Measurements from ENCODE around the gene SNX9. TPM values are rescaled to one million over a fixed set of nuclear protein-coding genes. Genes with fewer than 3 reads are reported as not detected.

SNX9 gene
- total RNA-seq: 10 to 100 TPM; 63.4 to 64.4 TPM

- peaks cover 50% of the 10 kb centered on the region for H3K4me1 Mint-ChIP-seq
- no peaks in the 10 kb centered on the region for H3K27me3 Mint-ChIP-seq
- H3K27ac Mint-ChIP-seq: peak within 1 kb of the TSS; percentile 95
- DNase-seq: peak; percentile 83
- H3K36me3 Mint-ChIP-seq: peaks cover 26% of the 10 kb centered on the region
- peaks cover 6% of the 10 kb centered on the region for H3K9me3 Mint-ChIP-seq
- H3K4me3 Mint-ChIP-seq: peak within 1 kb of the TSS; percentile 92
These were observed at the start of gene SNX9 for GRCh38 chr6:157823001-157823527. Gene SNX9, plus strand, starts transcription at chr6:157823246. Its CDS starts 189 bp downstream, at chr6:157823435.

DNA sequence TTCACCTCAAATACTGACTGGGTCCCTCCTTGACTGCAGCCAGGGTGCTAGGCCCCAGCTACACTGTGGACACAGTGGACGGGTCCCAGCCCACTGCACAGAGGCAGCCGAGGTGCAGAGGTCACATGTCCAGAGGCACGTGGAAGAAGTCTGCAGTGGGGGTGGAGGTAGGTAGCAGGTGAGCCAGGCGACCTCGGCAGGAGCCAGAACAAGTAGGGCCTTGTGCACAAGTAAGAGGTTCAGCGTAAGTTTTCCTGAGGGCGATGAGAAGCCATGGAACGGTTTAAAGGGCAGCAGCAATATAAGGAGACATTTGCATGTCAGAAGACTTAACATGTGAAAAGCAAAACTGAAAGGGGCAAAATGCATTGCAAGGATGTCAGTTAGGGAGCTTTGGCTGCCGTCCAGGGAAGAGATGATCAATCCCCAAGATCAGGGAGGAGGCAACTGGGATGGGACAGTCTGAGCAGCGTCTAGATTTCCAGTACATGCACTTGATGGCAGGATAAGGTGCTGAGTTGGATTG lies 49.7 kb upstream of the SNX9 start:
- Mint-ChIP-seq H3K4me1 (peaks cover 35% of the 10 kb centered on the region), H3K27ac (peak overlapping the region; percentile 14), H3K4me3 (peak overlapping the region; percentile 3), H3K9me3 (peaks cover 9% of the 10 kb centered on the region), H3K27me3 (no peaks in the 10 kb centered on the region), H3K36me3 (peaks cover 13% of the 10 kb centered on the region)
- DNase-seq: no peak

DNA sequence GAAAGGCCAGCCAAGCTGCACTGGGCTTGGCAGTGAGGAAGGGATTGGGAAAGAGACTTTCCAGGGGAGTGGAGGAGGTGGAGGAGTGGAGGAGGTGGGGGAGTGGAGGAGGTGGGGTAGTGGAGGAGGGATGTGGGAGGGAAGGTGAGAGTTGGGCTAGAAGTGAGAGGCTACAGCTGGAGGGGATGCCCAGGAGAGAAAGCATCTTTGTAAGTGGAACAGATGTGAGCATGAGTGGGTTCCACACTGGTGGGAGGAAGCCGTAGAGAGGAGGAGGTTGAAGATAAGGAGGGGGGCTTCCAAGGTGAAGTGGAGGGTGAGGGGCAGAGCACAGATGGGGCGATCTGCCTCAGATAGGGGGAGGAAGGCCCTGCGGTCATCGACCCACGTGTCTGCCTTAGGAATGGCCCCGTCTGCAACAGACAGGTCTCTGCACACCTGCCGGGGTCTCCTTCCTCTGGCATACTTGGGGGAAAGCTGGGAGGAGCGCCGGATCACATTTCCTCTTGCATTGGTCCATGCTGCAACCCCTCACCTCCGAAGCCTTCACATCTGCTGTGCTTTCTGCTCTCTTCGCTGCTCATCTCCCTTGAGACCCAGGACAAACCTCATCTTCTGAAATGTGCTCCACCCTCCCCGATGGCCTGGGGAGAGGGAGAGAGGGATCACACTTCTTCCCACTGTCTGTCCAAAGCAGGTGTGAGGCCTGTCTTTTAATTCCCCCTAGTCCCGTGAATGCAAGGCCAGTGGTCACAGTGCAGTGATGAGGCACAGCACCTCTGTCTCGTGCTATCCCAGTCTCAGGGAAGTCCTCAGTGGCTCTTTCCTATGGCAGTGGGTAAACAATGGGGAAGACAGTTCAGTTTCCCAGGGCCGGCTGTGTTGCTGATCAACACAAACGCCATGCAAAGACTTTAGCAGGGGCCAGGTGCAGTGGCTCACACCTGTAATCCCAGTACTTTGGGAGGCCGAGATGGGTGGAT lies 48.6 kb upstream of the SNX9 start:
- H3K9me3 Mint-ChIP-seq: peaks cover 9% of the 10 kb centered on the region
- no peak overlapping the region for H3K4me3 Mint-ChIP-seq
- DNase-seq: no peak
- peaks cover 7% of the 10 kb centered on the region for H3K36me3 Mint-ChIP-seq
- H3K27me3 Mint-ChIP-seq: no peaks in the 10 kb centered on the region
- peak overlapping the region; percentile 54 for H3K27ac Mint-ChIP-seq
- H3K4me1 Mint-ChIP-seq: peaks cover 27% of the 10 kb centered on the region

GRCh38 chr6:157775376-157775775 lies 47.7 kb upstream of the SNX9 start:
- H3K27me3 Mint-ChIP-seq: no peaks in the 10 kb centered on the region
- no peak for DNase-seq
- H3K36me3 Mint-ChIP-seq: peaks cover 5% of the 10 kb centered on the region
- H3K4me1 Mint-ChIP-seq: peaks cover 19% of the 10 kb centered on the region
- H3K9me3 Mint-ChIP-seq: peaks cover 9% of the 10 kb centered on the region
- H3K27ac Mint-ChIP-seq: no peak overlapping the region
- H3K4me3 Mint-ChIP-seq: no peak overlapping the region

GRCh38 chr6:157777344-157777743 lies 45.7 kb upstream of the SNX9 start:
- Mint-ChIP-seq H3K27me3 (no peaks in the 10 kb centered on the region), H3K4me1 (peaks cover 18% of the 10 kb centered on the region), H3K4me3 (no peak overlapping the region), H3K9me3 (peaks cover 18% of the 10 kb centered on the region), H3K27ac (no peak overlapping the region), H3K36me3 (peaks cover 8% of the 10 kb centered on the region)
- DNase-seq: no peak

- Mint-ChIP-seq H3K4me3 (no peak overlapping the region), H3K36me3 (peaks cover 5% of the 10 kb centered on the region), H3K27me3 (no peaks in the 10 kb centered on the region), H3K4me1 (peaks cover 7% of the 10 kb centered on the region), H3K9me3 (peaks cover 14% of the 10 kb centered on the region), H3K27ac (no peak overlapping the region)
- DNase-seq: no peak
These were observed 44.3 kb upstream of the SNX9 start for GRCh38 chr6:157778719-157779118.

DNA sequence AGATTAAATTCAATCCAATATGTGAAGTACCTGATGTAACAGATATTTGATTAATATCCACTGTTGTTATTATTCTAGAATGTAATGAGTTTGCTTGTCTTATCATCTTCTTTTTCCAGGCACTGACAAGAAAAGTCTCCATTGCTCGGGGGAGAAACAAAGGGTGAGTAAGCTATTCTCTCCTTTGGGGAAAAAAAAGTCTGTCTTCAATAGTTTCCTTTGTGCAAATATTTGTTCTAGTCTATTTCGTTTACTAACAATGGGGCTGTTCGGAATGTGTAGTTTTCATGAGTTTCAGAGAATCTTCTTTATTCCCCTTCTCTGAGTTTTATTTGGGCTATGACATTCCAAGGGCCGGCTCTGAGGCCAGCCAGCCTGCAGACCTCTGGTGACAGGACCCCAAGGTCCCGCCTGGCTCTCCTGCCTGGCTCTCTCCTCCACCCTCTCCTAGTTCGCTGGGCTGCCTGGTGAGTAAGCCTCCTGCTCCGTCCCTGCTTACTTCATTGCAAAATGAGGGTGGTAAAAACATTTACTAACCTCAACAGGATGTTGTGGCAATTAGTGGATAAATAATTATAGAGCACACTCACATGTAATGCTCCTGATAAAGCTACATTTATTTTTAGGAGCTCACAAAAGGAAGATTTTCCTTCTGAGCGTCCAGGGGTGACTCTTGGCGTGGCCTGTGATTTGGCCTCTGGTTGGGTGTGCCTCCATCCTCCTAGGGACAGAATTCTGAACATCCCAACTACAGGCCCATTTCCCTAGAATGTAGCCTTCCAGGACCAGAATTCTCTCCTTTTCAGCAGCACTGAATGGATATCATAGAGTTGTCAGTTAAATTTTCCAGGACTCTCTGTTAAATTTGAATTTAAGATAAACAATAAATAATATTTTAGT lies 43.1 kb upstream of the SNX9 start:
- Mint-ChIP-seq H3K36me3 (peaks cover 3% of the 10 kb centered on the region), H3K27ac (no peak overlapping the region), H3K9me3 (peaks cover 9% of the 10 kb centered on the region), H3K4me3 (no peak overlapping the region), H3K27me3 (no peaks in the 10 kb centered on the region), H3K4me1 (peaks cover 4% of the 10 kb centered on the region)
- DNase-seq: no peak

GRCh38 chr6:157785636-157786035 lies 37.4 kb upstream of the SNX9 start:
- Mint-ChIP-seq H3K36me3 (peaks cover 3% of the 10 kb centered on the region), H3K4me1 (peaks cover 11% of the 10 kb centered on the region), H3K9me3 (peaks cover 8% of the 10 kb centered on the region), H3K4me3 (no peak overlapping the region), H3K27me3 (no peaks in the 10 kb centered on the region), H3K27ac (no peak overlapping the region)
- DNase-seq: no peak

DNA sequence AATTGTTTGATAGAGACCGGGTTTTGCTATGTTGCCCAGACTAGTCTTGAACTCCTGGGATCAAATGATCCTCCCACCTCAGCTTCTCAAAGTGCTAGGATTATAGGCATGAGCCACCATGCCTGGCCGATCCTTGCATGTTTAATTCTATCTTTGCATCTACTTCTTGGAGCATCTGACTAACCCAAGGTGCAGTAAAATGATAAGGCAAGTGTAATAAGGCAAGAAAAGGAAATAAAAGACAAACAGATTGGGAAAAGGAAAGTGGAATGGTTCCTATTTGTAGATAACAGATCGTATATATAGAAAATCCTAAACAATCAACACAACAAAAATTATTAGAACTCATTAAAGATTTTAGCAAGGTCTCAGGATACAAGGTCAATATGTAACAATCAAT lies 36.8 kb upstream of the SNX9 start:
- Mint-ChIP-seq H3K27me3 (no peaks in the 10 kb centered on the region), H3K9me3 (peaks cover 7% of the 10 kb centered on the region), H3K4me1 (peaks cover 14% of the 10 kb centered on the region), H3K4me3 (no peak overlapping the region), H3K36me3 (peaks cover 3% of the 10 kb centered on the region), H3K27ac (no peak overlapping the region)
- no peak for DNase-seq

GRCh38 chr6:157787080-157787479 lies 36.0 kb upstream of the SNX9 start:
- peaks cover 17% of the 10 kb centered on the region for H3K4me1 Mint-ChIP-seq
- no peak for DNase-seq
- H3K27me3 Mint-ChIP-seq: no peaks in the 10 kb centered on the region
- peaks cover 2% of the 10 kb centered on the region for H3K36me3 Mint-ChIP-seq
- H3K9me3 Mint-ChIP-seq: peaks cover 1% of the 10 kb centered on the region
- H3K4me3 Mint-ChIP-seq: no peak overlapping the region
- no peak overlapping the region for H3K27ac Mint-ChIP-seq

DNA sequence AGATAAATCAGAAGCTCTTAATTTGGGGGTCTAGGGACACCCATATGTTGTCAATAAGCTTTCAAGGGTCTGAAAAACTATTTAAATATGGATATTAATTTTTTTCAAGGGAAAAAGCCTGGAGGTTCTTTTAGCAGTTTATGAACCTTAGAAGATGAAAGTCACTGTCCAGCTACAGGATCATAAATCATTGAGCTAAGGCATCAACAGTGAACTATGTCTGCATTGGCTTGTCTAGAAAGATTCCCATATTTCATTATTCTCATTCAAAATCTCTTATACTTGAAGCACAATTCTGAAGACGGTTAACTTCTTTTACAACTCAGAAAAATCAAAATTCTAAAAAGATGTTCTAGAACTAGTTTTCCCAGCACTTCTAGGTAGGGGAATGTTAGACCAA lies 34.9 kb upstream of the SNX9 start:
- no peak overlapping the region for H3K27ac Mint-ChIP-seq
- H3K27me3 Mint-ChIP-seq: no peaks in the 10 kb centered on the region
- H3K9me3 Mint-ChIP-seq: peaks cover under 1% of the 10 kb centered on the region
- no peak for DNase-seq
- H3K36me3 Mint-ChIP-seq: peaks cover 2% of the 10 kb centered on the region
- H3K4me1 Mint-ChIP-seq: peaks cover 16% of the 10 kb centered on the region
- H3K4me3 Mint-ChIP-seq: no peak overlapping the region

DNA sequence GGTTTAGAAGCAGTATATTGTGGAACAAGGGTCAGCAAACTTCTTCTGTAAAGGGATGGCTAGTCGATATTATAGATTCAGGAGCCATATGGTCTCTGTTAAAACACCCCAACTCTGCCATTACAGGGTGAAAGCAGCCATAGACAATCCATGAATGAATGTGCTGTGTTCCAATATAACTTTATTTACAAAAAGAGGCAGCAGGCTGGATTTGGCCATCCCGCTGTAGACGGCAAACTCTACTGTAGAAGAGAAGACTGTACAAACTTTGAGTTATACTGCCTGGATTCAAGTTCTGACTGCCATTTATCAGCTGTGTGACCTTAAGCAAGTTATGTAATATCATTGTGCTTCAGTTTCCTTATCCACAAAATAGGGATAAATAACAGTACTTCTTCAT lies 33.7 kb upstream of the SNX9 start:
- peaks cover 19% of the 10 kb centered on the region for H3K4me1 Mint-ChIP-seq
- H3K36me3 Mint-ChIP-seq: peaks cover 7% of the 10 kb centered on the region
- H3K4me3 Mint-ChIP-seq: no peak overlapping the region
- peaks cover 4% of the 10 kb centered on the region for H3K9me3 Mint-ChIP-seq
- no peak overlapping the region for H3K27ac Mint-ChIP-seq
- H3K27me3 Mint-ChIP-seq: no peaks in the 10 kb centered on the region
- DNase-seq: no peak

DNA sequence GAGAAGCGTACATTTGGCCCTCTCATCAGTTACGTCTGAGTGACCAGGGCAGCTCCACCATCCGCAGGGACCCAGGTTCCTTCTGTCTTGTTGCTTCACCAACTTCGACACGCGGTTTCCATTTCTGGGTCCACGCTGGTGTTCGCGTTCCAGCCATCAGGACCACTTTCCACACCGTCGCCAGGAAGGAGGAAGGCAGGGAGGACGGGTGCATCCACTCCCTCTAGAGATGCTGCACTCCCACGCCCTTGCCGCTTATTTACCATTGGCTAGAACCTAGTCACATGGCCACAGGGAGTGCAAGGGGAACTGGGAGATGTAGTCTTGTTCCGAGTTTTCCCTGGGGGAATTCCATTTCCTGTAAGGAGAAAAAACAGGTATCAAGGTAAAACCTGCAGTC lies 33.2 kb upstream of the SNX9 start:
- Mint-ChIP-seq H3K27ac (no peak overlapping the region), H3K27me3 (no peaks in the 10 kb centered on the region), H3K4me3 (no peak overlapping the region), H3K4me1 (peaks cover 19% of the 10 kb centered on the region), H3K9me3 (peaks cover 5% of the 10 kb centered on the region), H3K36me3 (peaks cover 7% of the 10 kb centered on the region)
- DNase-seq: no peak

DNA sequence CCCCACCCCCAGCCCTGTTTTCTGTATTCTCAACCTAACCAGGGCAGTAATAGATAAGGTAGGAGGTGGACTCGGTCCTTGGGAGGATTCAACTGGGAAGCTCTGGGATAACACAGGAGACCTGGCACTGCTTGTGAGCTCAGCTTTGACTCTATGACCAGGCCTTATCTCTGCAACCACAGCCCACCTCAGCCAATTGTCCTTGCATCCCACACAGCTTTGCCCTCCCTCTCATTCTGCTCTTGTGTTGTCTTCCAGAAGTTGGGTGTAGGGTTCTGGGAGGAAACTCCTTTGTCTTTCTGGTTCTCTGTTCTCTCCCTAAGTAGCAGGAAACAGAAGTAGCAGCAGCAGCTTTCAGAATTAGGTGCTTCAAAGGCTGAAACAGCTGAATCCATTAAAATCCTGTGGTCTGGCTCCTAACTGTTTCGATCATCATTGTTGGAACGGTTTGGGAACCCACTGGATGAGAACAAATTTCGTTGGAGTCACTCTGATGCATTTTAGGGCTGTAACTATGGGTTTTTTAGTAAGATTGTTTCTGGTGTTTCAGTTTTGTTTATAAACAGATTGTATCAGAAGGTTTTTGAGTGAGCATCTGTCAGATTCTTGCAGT lies 32.4 kb upstream of the SNX9 start:
- Mint-ChIP-seq H3K4me3 (no peak overlapping the region), H3K9me3 (peaks cover 5% of the 10 kb centered on the region), H3K36me3 (peaks cover 7% of the 10 kb centered on the region), H3K27ac (no peak overlapping the region), H3K27me3 (no peaks in the 10 kb centered on the region), H3K4me1 (peaks cover 19% of the 10 kb centered on the region)
- no peak for DNase-seq

Data from activated naive CD8-positive, alpha-beta T cell treated with anti-CD3 and anti-CD28 coated beads for 36 hours (primary cell).